HK-2 (cell line): Measurements from ENCODE around the gene CALML5.

Experiments used
- DNase-seq: peaks from one replicate; pipeline ENCODE4 v3.0.0-alpha.2; 2018; ENCODE audit not compliant: unreplicated experiment

The CALML5 gene

GRCh38 chr10:5462841-5463293 is 36.5 kb downstream of the CALML5 start:
- DNase-seq, result no peak

DNA sequence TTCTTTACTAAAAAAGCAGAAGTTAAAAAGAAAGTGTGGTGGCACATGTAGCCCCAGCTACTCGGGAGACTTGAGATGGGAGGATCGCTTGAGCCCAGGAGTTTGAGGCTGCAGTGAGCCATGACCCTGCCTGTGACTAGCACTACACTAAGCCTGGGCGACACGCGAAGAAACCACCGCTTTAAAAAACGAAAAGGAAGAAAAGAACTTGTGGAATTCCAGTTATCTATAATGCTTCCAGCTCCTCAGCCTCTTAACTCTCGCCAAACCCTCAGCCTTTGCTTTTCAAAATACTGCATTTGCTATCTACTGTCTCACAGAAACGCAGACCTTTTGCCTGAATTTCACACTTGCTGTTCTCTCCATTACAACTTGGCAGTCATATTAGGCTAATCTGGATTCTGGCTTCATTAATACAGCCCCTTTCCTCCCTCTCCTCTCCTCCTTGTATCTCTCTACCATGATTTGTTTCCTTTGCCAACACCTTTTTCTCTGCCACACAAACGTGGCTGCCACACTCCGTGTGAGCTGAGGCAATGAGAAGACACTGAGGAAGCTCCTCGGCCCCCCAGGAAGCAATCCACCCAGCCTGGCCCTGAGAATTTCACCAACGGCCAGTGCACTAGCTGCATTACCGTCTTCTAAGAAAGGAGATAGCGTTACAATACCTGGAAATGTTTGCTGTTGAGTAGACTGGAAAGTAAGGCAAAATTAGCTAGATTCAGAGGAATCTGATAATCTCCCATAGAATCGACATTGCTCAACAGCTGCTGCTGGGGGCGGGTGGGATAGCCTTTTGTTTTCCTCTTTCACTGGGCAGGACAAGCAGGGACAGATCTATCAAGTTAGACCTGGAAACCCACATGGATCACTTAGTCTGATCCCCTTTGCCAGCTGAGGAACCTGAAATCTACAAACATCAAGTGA is 37.2 kb downstream of the CALML5 start:
- DNase-seq, result no peak

- no peak for DNase-seq
Observed at GRCh38 chr10:5461203-5461588, 38.2 kb downstream of the CALML5 start.

DNA sequence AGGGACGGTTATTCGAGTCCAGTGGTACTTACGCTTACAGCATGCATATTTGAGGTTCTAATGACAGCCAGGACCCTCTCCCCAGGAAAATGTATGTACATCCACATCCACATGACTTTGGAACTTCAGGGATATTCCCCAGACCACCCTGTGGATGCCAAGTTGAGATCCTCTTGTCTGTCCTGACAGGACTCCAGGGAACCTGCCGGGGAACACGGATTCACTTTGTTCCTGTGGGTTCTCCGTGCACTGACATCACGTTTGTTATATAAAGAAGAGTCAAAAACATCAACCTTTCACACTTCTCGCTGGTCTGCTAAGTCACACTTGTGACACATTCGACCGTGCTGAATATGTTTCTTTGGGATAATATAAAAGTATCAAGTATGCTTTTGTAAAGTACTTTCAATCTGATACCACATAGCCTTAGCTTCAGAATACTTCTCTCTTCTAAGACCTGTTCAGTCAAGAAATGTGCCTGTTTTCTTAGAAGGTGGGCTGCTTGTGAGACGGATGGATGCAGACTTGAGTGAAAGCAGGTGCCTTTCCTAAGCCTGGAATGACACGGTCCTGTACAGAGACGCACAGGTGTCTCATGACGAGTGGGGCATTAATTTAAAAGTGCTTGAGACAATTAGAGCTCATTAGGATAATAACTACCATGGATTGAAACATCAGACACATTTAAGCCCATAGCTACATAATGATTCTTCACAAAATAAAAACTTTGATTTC is 38.7 kb downstream of the CALML5 start:
- DNase-seq, result no peak

DNA sequence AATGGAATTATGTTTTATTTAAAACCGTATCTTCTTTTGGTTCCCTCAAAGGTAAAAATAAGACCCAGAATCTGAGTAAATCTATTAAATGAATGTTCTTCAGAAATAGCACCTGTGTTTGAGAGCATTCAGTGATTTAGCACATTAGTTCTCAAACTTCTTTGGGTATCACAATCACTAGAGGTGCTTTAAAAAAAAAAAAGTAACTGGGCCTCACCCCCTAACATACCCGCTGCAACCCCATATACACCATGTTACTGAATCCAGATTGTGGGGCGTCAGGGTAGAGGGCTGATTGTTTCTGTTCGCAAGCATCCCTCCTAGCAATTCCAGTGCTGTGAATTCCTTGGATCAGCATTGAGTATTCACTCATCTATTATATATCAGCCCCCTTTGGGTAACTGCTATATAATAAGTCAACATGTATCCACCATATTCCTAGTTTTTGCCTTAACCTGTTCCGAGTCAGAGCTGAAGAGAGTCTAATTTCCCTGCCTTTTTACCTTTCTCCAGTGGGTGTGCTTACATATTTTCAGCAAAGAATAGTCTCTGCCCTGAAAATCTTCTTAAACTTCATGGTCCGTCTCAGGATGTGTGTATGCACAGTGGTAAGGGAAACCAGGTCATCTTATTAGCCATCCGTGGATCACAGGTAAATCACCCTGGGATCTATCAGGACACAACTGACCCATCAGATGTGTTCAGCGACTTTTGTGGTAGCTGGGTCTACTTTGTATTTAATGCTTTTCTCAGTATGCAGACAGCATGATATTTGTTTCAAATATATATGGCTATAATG is 40.2 kb downstream of the CALML5 start:
- DNase-seq, result no peak

GRCh38 chr10:5458425-5458824 is 40.9 kb downstream of the CALML5 start:
- DNase-seq, result no peak

DNA sequence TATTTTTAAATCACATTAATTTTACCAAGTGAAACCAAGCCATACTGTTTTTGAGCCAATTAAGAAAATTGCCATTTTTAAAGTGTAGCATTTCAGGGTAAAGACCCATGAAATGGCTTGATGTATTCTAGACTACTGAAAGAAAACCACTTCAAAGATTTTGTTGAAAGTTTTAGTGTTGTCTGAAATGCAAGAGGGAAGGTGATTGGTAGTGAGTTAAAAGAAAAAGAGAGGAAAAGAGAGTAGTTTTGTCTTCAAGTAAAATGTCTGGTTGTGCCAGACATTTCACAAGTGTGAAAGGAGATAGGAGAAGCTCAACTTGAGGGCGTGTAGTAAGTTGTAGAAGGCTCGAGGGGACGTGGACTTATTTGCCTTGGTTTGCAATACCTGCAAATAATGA is 41.6 kb downstream of the CALML5 start:
- DNase-seq, result no peak

GRCh38 chr10:5456563-5456962 is 42.8 kb downstream of the CALML5 start:
- no peak for DNase-seq

DNA sequence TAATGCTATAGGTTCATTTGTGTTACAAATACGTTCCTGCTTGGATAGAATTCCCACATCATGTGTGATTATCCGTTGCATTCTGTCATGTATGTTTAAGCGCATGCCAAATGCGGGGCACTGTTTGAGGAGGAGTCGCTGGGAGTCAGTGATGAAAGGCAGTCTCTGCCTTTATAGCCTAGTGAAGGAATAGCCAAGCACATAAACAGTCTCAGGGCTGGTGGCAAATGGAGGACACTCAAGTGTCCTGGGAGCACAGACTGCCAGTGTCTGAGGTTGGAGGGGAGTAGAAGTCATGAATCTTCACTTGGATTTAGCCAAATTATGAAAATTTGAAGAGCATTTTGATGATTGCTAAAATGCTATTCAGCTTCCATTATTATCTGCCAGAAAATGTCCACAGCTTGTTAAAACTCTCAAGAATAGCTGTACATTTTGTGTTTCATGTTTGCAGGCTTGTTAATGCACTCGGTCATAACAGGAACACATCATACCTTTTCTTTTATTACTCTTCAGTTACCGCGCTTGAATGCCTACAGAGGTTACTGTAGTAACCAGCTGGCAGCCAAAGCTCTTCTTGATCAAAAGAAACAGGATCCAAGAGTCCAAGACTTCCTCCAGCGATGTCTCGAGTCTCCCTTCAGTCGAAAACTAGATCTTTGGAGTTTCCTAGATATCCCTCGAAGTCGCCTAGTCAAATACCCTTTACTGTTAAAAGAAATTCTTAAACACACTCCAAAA is 45.5 kb downstream of the CALML5 start:
- no peak for DNase-seq

DNA sequence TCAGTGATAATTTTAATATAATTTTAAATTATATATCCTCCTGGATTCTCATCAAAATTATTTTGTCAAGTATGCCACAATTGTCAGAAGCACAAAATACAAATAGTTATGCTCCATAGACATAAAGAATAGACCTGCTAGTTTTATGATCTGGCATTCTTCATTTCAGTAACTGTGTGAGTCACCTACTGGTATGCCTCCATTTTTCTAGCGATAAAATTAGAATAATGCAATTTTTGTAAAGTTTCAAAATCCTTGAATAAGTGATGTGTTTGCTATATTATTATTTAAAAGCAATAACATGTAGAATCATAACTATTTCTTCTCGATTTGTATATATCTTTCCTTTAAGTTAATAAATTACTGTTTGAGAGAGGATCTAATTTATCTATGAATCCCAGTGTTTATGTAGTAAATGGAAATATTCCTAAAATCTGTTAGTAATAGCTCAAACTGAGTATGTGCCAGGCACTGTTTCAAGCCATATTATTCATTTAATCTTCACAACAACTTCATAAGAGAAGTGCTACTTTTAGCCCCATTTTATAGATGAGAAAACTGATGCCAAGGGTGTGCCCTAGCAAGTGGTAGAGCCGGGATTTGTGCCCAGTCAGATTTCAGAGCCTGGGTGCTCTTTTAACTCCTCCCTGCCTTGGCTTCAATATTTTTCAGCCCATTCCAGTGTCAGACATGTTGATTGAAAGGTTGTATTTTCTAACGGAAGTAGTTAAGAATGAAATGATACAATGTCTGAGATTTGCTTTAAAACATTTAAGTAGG is 48.6 kb downstream of the CALML5 start:
- no peak for DNase-seq

GRCh38 chr10:5449823-5450222 is 49.5 kb downstream of the CALML5 start:
- no peak for DNase-seq

- DNase-seq, result no peak
Observed at GRCh38 chr10:5449227-5449626, 50.1 kb downstream of the CALML5 start.
